H1 (cell line): Measurements from ENCODE around the gene COL4A1. TPM values are rescaled to one million over a fixed set of nuclear protein-coding genes. Genes with fewer than 3 reads are reported as not detected.

Experiments
- EGR1 ChIP-seq: IDR thresholded peaks from 2 replicates; pipeline ENCODE4 v1.6.1; 2011; ENCODE audit warnings: low read depth, low read length, borderline replicate concordance
- GABPA ChIP-seq: IDR thresholded peaks from 2 replicates; pipeline ENCODE4 v1.6.1; 2011; ENCODE audit warnings: mild to moderate bottlenecking, low read length, moderate library complexity, borderline replicate concordance; ENCODE audit not compliant: insufficient read depth
- NANOG ChIP-seq: IDR thresholded peaks from 2 replicates; pipeline ENCODE4 v1.6.1; 2011; ENCODE audit warnings: low read length, low read depth, mild to moderate bottlenecking, inconsistent platforms; ENCODE audit not compliant: insufficient read depth, poor library complexity, severe bottlenecking
- NRF1 ChIP-seq: IDR thresholded peaks from 2 replicates; pipeline ENCODE4 v1.6.1; 2011; ENCODE audit warnings: mild to moderate bottlenecking, low read depth, low read length, improper control_type of control experiment
- SAP30 ChIP-seq: fragments of 300-600 bp; sonication (generic); IDR thresholded peaks from 2 replicates; pipeline ENCODE4 v1.7.1; 2012; ENCODE audit warnings: low read length, moderate library complexity, mild to moderate bottlenecking, inconsistent platforms; ENCODE audit not compliant: insufficient read depth, insufficient replicate concordance
- SP2 ChIP-seq: IDR thresholded peaks from 2 replicates; pipeline ENCODE4 v1.6.1; 2012; ENCODE audit warnings: mild to moderate bottlenecking, low read length, inconsistent platforms
- SUZ12 ChIP-seq: fragments of 200-600 bp; sonication (generic); IDR thresholded peaks from 2 replicates; pipeline ENCODE4 v1.6.1; 2012; ENCODE audit warnings: mild to moderate bottlenecking, inconsistent platforms, low read length, moderate library complexity, mixed read lengths
- TAF1 ChIP-seq: IDR thresholded peaks from 2 replicates; pipeline ENCODE4 v1.6.1; 2011; ENCODE audit warnings: mild to moderate bottlenecking, low read depth, low read length
- YY1 ChIP-seq: IDR thresholded peaks from 2 replicates; pipeline ENCODE4 v1.6.1; 2011; ENCODE audit warnings: low read depth, mild to moderate bottlenecking, low read length
- polyA plus RNA-seq, 7 experiments: library from polyadenylated mRNA; depleted of rRNA in 3 of 7; stranded (reverse) in 5 of 7; unstranded in 2 of 7; fragments of >200 nt in 5 of 7; fragments of 200-250 nt in 2 of 7; gene quantifications; 1 replicate in 5 of 7; 2 replicates in 1 of 7; 4 replicates in 1 of 7; pipeline versions ENCODE4 v1.2.1 to v1.2.3, GENCODE V29; 2011 to 2013; ENCODE audit warnings: missing spikeins in 2 of 7, mixed read lengths in 2 of 7
- total RNA-seq: library from RNA; stranded (reverse); fragmentation: NEBNext Ultra II Directional; extraction: Animal tissue kit (Norgen Biotek cat#: 25700); gene quantifications from 2 replicates; pipeline ENCODE4 v1.2.1, GENCODE V29; 2021

The COL4A1 gene
- total and polyA plus RNA-seq, 2 of the 8 experiments (the other 6 are each of a cell fraction or from before 2014, with no cell fraction given): 30.7 to 82.0 TPM

DNA sequence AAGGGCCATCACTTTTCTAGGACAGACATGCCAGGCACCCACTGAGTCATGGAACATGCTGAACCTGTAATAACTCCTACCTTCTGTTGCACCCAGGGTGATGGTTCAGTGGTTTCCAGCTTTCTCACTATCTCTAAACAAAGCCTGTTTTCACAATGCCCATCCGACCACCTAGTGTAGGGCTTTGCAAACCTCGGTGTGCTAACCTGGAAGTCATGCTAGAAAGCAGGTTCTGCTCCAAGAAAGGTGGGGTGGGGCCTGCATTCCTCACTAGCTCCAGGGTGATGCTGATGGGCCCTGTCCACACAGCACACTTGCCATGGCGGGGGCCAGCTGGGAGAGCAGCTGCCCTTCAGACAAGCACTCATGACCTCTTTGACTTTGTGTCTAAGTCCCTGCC lies 43.6 kb upstream of the COL4A1 start (continued):
- TF ChIP-seq TAF1 (no peak), SUZ12 (no peak), SAP30 (no peak), SP2 (no peak), GABPA (no peak), NRF1 (no peak), NANOG (no peak), EGR1 (no peak), YY1 (no peak)
